WTC11 (cell line): ENCODE results near the gene NAALADL1. TPM values are rescaled to one million over a fixed set of nuclear protein-coding genes. Genes with fewer than 3 reads are reported as not detected.
A peak's percentile ranks its signal among the peaks of the same experiment; 100 is the strongest.
"Not testable (repeated sequence)": the region's sequence is repeated elsewhere in the genome, so short reads cannot be mapped to it uniquely, and the experiment has no call there.

Source experiments
- ATAC-seq: fragments of 200-7000 bp; cut with Tn5 transposase; 2 replicates; pipeline ENCODE4 v1.10.0; 2021; ENCODE audit warnings: mild to moderate bottlenecking, moderate library complexity
- CTCF ChIA-PET: fragments of 300-600 bp; sonication (Branson Sonifier 250); formaldehyde crosslinking; loops from one replicate; lab custom pipeline; 2021; ENCODE audit warnings: antibody characterized with exemption; lab: Charles Lee
- POLR2A ChIA-PET: fragments of 350-600 bp; sonication (Branson Sonifier 250); formaldehyde crosslinking; loops from one replicate; lab custom pipeline; 2021; ENCODE audit warnings: antibody characterized with exemption; lab: Charles Lee
- DNase-seq: peaks from one replicate; pipeline ENCODE4 v3.0.0; 2021; ENCODE audit warnings: low spot score
- H3K27ac Mint-ChIP-seq: 2 replicates; pipeline ENCODE4 v1.8.0; 2021; ENCODE audit warnings: mixed read lengths
- H3K27me3 Mint-ChIP-seq: 2 replicates; pipeline ENCODE4 v1.8.0; 2021; ENCODE audit warnings: low read depth, mild to moderate bottlenecking, moderate library complexity, mixed read lengths
- H3K36me3 Mint-ChIP-seq: 2 replicates; pipeline ENCODE4 v1.8.0; 2021; ENCODE audit warnings: mixed read lengths
- H3K4me1 Mint-ChIP-seq: 2 replicates; pipeline ENCODE4 v1.8.0; 2022; ENCODE audit warnings: mixed read lengths
- H3K4me3 Mint-ChIP-seq: 2 replicates; pipeline ENCODE4 v1.8.0; 2021; ENCODE audit warnings: mild to moderate bottlenecking, moderate library complexity, mixed read lengths
- H3K9me3 Mint-ChIP-seq: 2 replicates; pipeline ENCODE4 v1.8.0; 2021; ENCODE audit warnings: mixed read lengths
- CREM ChIP-seq: sonication (generic); formaldehyde crosslinking; IDR thresholded peaks from 2 replicates; pipeline ENCODE4 v1.8.1; 2022; ENCODE audit warnings: mild to moderate bottlenecking, missing genetic modification reagents, moderate library complexity
- E2F5 ChIP-seq: sonication (generic); formaldehyde crosslinking; IDR thresholded peaks from 2 replicates; pipeline ENCODE4 v1.8.1; 2022; ENCODE audit warnings: mild to moderate bottlenecking, moderate library complexity, missing genetic modification reagents
- EMX1 ChIP-seq: fragments of 250-450 bp; sonication (Bioruptor Pico); IDR thresholded peaks from 2 replicates; pipeline ENCODE4 v1.8.0; 2021; ENCODE audit warnings: mild to moderate bottlenecking
- HMGXB4 ChIP-seq: sonication (generic); formaldehyde crosslinking; IDR thresholded peaks from 2 replicates; pipeline ENCODE4 v1.8.1; 2023; ENCODE audit warnings: mild to moderate bottlenecking, moderate library complexity, missing genetic modification reagents
- JUN ChIP-seq: sonication (generic); formaldehyde crosslinking; IDR thresholded peaks from 2 replicates; pipeline ENCODE4 v1.8.0; 2023; ENCODE audit warnings: mild to moderate bottlenecking, missing genetic modification reagents
- KAT7 ChIP-seq: sonication (generic); formaldehyde crosslinking; IDR thresholded peaks from 2 replicates; pipeline ENCODE4 v1.8.1; 2023; ENCODE audit warnings: missing genetic modification reagents, mild to moderate bottlenecking, borderline replicate concordance
- NR3C1 ChIP-seq: sonication (generic); formaldehyde crosslinking; conservative IDR thresholded peaks from 2 replicates; pipeline ENCODE4 v1.8.1; 2023; ENCODE audit warnings: low read depth, mild to moderate bottlenecking, missing genetic modification reagents
- PREB ChIP-seq: sonication (generic); formaldehyde crosslinking; IDR thresholded peaks from 2 replicates; pipeline ENCODE4 v1.8.1; 2022; ENCODE audit warnings: mild to moderate bottlenecking, missing genetic modification reagents, moderate library complexity, borderline replicate concordance
- PRRX2 ChIP-seq: fragments of 250-450 bp; sonication (Bioruptor Pico); IDR thresholded peaks from 2 replicates; pipeline ENCODE4 v1.8.0; 2021; ENCODE audit warnings: mild to moderate bottlenecking
- SMAD4 ChIP-seq: sonication (generic); formaldehyde crosslinking; IDR thresholded peaks from 2 replicates; pipeline ENCODE4 v1.8.0; 2022; ENCODE audit warnings: mild to moderate bottlenecking, missing genetic modification reagents
- TEAD4 ChIP-seq: sonication (generic); formaldehyde crosslinking; IDR thresholded peaks from 2 replicates; pipeline ENCODE4 v1.8.0; 2022; ENCODE audit warnings: mild to moderate bottlenecking, missing genetic modification reagents
- ZNF423 ChIP-seq: fragments of 250-450 bp; sonication (Bioruptor Pico); IDR thresholded peaks from 2 replicates; pipeline ENCODE4 v2.1.2; 2022; ENCODE audit warnings: mild to moderate bottlenecking, moderate library complexity
- ZNF512 ChIP-seq: sonication (generic); formaldehyde crosslinking; IDR thresholded peaks from 2 replicates; pipeline ENCODE4 v1.8.1; 2022; ENCODE audit warnings: missing genetic modification reagents, borderline replicate concordance
- total RNA-seq: library from RNA; stranded (reverse); gene quantifications from 3 replicates; pipeline ENCODE4 v1.2.3, GENCODE V29; 2021

Gene NAALADL1
- total RNA-seq, 1 experiment from 2014 or later: 4.5 TPM

- TF ChIP-seq HMGXB4 (CRISPR knock-in tag) (no peak), ZNF512 (CRISPR knock-in tag) (no peak), CREM (no peak)
Measured at GRCh38 chr11:65008873-65009272, 49.5 kb downstream of the NAALADL1 start (continued).

- no peaks in the 10 kb centered on the region for H3K27me3 Mint-ChIP-seq
- no peak for ATAC-seq
- ChIA-PET CTCF (interaction anchor here (1.4 kb wide), 1 partner anchor 11 kb away, joined by 9 read pairs; the partner anchor contains the start of gene BATF2), POLR2A (no interaction called here)
- DNase-seq: no peak
- no peak overlapping the region for H3K4me3 Mint-ChIP-seq
- TF ChIP-seq EMX1 (no peak), NR3C1 (CRISPR knock-in tag) (no peak), KAT7 (CRISPR knock-in tag) (no peak), ZNF423 (CRISPR knock-in tag) (no peak)
- H3K9me3 Mint-ChIP-seq: no peaks in the 10 kb centered on the region
- no peak overlapping the region for H3K27ac Mint-ChIP-seq
- peaks cover 3% of the 10 kb centered on the region for H3K4me1 Mint-ChIP-seq
- H3K36me3 Mint-ChIP-seq: no peaks in the 10 kb centered on the region
Measured at GRCh38 chr11:65008016-65008415, 50.3 kb downstream of the NAALADL1 start.

- H3K4me3 Mint-ChIP-seq, H3K4me1 Mint-ChIP-seq, H3K27me3 Mint-ChIP-seq, ATAC-seq, H3K36me3 Mint-ChIP-seq, POLR2A ChIA-PET, H3K9me3 Mint-ChIP-seq, DNase-seq, H3K27ac Mint-ChIP-seq: not testable (repeated sequence)
- CTCF ChIA-PET: interaction anchor here (1.0 to 3.6 kb wide), 3 partner anchors 10 to 116 kb away, joined by 3 to 20 read pairs (median 3); partner anchors contain the start of gene ARL2
Measured at GRCh38 chr11:65003968-65004367, 54.4 kb downstream of the NAALADL1 start.

GRCh38 chr11:65003282-65003681, 55.1 kb downstream of the NAALADL1 start:
- DNase-seq (no peak), ATAC-seq (peak; percentile 56)
- Mint-ChIP-seq H3K9me3 (no peaks in the 10 kb centered on the region), H3K36me3 (no peaks in the 10 kb centered on the region), H3K4me1 (peaks cover 3% of the 10 kb centered on the region), H3K4me3 (no peak overlapping the region), H3K27ac (no peak overlapping the region), H3K27me3 (no peaks in the 10 kb centered on the region)
- ChIA-PET CTCF (interaction anchor here (0.6 to 3.6 kb wide), 3 partner anchors 10 to 115 kb away, joined by 3 to 20 read pairs (median 3); partner anchors contain the start of gene ARL2), POLR2A (no interaction called here)
- 0 out of 2 replicates have a peak, but pooled peaks have one; percentile 66 for TF ChIP-seq TEAD4 (CRISPR knock-in tag)
- TF ChIP-seq JUN (CRISPR knock-in tag): peak; percentile 54; the same call in 1 of the 2 replicates
- no peak for TF ChIP-seq CREM

GRCh38 chr11:65002706-65003105, 55.6 kb downstream of the NAALADL1 start:
- ATAC-seq: no peak
- ChIA-PET CTCF (interaction anchor here (0.6 to 3.6 kb wide), 3 partner anchors 11 to 115 kb away, joined by 3 to 20 read pairs (median 3); partner anchors contain the start of gene ARL2), POLR2A (no interaction called here)
- no peak overlapping the region for H3K27ac Mint-ChIP-seq
- no peaks in the 10 kb centered on the region for H3K36me3 Mint-ChIP-seq
- H3K9me3 Mint-ChIP-seq: no peaks in the 10 kb centered on the region
- no peak overlapping the region for H3K4me3 Mint-ChIP-seq
- H3K27me3 Mint-ChIP-seq: no peaks in the 10 kb centered on the region
- peaks cover 6% of the 10 kb centered on the region for H3K4me1 Mint-ChIP-seq
- TF ChIP-seq E2F5 (CRISPR knock-in tag): no peak
- no peak for TF ChIP-seq SMAD4 (CRISPR knock-in tag)
- TF ChIP-seq TEAD4 (CRISPR knock-in tag): no peak
- TF ChIP-seq PREB: no peak
- no peak for TF ChIP-seq PRRX2 (CRISPR knock-in tag)
- no peak for DNase-seq
